H1 (cell line): ENCODE measurements around the gene CDYL. TPM values are rescaled to one million over a fixed set of nuclear protein-coding genes. Genes with fewer than 3 reads are reported as not detected.

Source experiments
- CTCF ChIA-PET: fragments of 300-600 bp; sonication (Branson Sonifier 250); formaldehyde crosslinking; loops from one replicate; lab custom pipeline; 2021; ENCODE audit not compliant: partially characterized antibody; lab: Charles Lee
- POLR2A ChIA-PET: fragments of 300-600 bp; sonication (Branson Sonifier 250); formaldehyde crosslinking; loops from one replicate; lab custom pipeline; 2021; ENCODE audit warnings: inconsistent platforms; ENCODE audit not compliant: partially characterized antibody; lab: Charles Lee
- DNase-seq, 2 experiments: peaks; one replicate each; pipeline versions ENCODE4 v3.0.0 to v3.0.0-alpha.2; 2010 to 2022; ENCODE audit warnings: low spot score in 2 of 2, low read depth in 1 of 2, mixed read lengths in 1 of 2
- FAIRE-seq: peaks from 2 replicates; lab custom pipeline; 2011; peaks lifted over from hg19 to GRCh38; lab: Jason Lieb, UNC
- H2AFZ ChIP-seq: 2 replicates; pipeline ENCODE4 v1.8.1; 2012; ENCODE audit warnings: low read length, inconsistent platforms
- H2AK5ac ChIP-seq: 2 replicates; pipeline ENCODE4 v1.6.1; 2013; ENCODE audit warnings: low read depth, low read length
- H2BK120ac ChIP-seq: replicated peaks from 2 replicates; pipeline ENCODE3; 2013; ENCODE audit warnings: low read depth, low read length, inconsistent platforms
- H2BK12ac ChIP-seq: 2 replicates; pipeline ENCODE4 v1.6.1; 2013; ENCODE audit warnings: low read depth, low read length
- H2BK15ac ChIP-seq: 2 replicates; pipeline ENCODE4 v1.6.1; 2013; ENCODE audit warnings: low read length
- H2BK20ac ChIP-seq: 2 replicates; pipeline ENCODE4 v1.6.1; 2013; ENCODE audit warnings: low read length
- H2BK5ac ChIP-seq: 2 replicates; pipeline ENCODE4 v1.6.1; 2013; ENCODE audit warnings: low read depth, low read length
- H3K14ac ChIP-seq: 2 replicates; pipeline ENCODE4 v1.6.1; 2013; ENCODE audit warnings: inconsistent platforms; ENCODE audit not compliant: insufficient read length
- H3K18ac ChIP-seq: 2 replicates; pipeline ENCODE4 v1.6.1; 2013; ENCODE audit warnings: low read length; ENCODE audit errors: extremely low read depth
- H3K23ac ChIP-seq: 2 replicates; pipeline ENCODE4 v1.6.1; 2013; ENCODE audit warnings: inconsistent platforms; ENCODE audit not compliant: insufficient read length
- H3K23me2 ChIP-seq: 2 replicates; pipeline ENCODE4 v1.6.1; 2013; ENCODE audit warnings: low read depth, low read length
- H3K27ac ChIP-seq: 2 replicates; pipeline ENCODE4 v1.6.1; 2011; ENCODE audit warnings: low read depth, low read length, inconsistent platforms
- H3K27me3 ChIP-seq, 4 experiments: replicated peaks in 1 of 4; 1 replicate in 1 of 4; 2 replicates in 3 of 4; pipeline versions ENCODE4 v1.6.1 to v1.8.1; 2011 to 2013; ENCODE audit warnings: low read length in 3 of 4, mild to moderate bottlenecking in 3 of 4, inconsistent platforms in 2 of 4, mixed read lengths in 2 of 4, moderate library complexity in 1 of 4; ENCODE audit not compliant: control insufficient read depth in 3 of 4, insufficient read depth in 3 of 4; ENCODE audit errors: extremely low read depth in 1 of 4
- H3K36me3 ChIP-seq, 4 experiments: 2 replicates each; pipeline versions ENCODE4 v1.6.1 to v1.8.1; 2011 to 2013; ENCODE audit warnings: mild to moderate bottlenecking in 4 of 4, low read length in 3 of 4, moderate library complexity in 2 of 4, control low read depth in 1 of 4, inconsistent platforms in 1 of 4; ENCODE audit not compliant: insufficient read depth in 4 of 4, control insufficient read depth in 2 of 4
- H3K4ac ChIP-seq: replicated peaks from 2 replicates; pipeline ENCODE3; 2013; ENCODE audit warnings: low read length, low read depth, mixed read lengths, inconsistent platforms; ENCODE audit not compliant: insufficient read length
- H3K4me1 ChIP-seq, 4 experiments: replicated peaks in 1 of 4; 1 replicate in 1 of 4; 2 replicates in 3 of 4; pipeline versions ENCODE4 v1.6.1 to v1.8.1; 2011 to 2013; ENCODE audit warnings: low read length in 3 of 4, inconsistent platforms in 2 of 4, mixed read lengths in 1 of 4; ENCODE audit not compliant: insufficient read depth in 4 of 4, control insufficient read depth in 3 of 4
- H3K4me2 ChIP-seq, 2 experiments: 2 replicates each; pipeline versions ENCODE4 v1.6.1 to v1.8.1; 2011 to 2013; ENCODE audit warnings: low read depth in 2 of 2, low read length in 2 of 2, control low read depth in 1 of 2, inconsistent platforms in 1 of 2, mild to moderate bottlenecking in 1 of 2; ENCODE audit not compliant: insufficient read depth in 1 of 2
- H3K4me3 ChIP-seq, 4 experiments: fragments of 200-600, 300-600 bp in 1 of 4; sonication (generic), shearing (Covaris generic), sonication (Bioruptor Twin) in 1 of 4; 2 replicates each; pipeline versions ENCODE4 v1.5.1 to v1.8.1; 2011 to 2016; ENCODE audit warnings: low read length in 4 of 4, low read depth in 3 of 4, control low read depth in 2 of 4, inconsistent platforms in 2 of 4, mild to moderate bottlenecking in 2 of 4, mixed read lengths in 1 of 4, moderate library complexity in 1 of 4; ENCODE audit not compliant: insufficient read depth in 2 of 4; ENCODE audit errors: extremely low read depth in 1 of 4
- H3K56ac ChIP-seq: replicated peaks from 2 replicates; pipeline ENCODE3; 2013; ENCODE audit warnings: low read depth, mild to moderate bottlenecking, mixed read lengths, low read length, inconsistent platforms; ENCODE audit not compliant: insufficient read length
- H3K79me1 ChIP-seq: 2 replicates; pipeline ENCODE4 v1.6.1; 2013; ENCODE audit warnings: low read depth, low read length, control low read depth
- H3K79me2 ChIP-seq, 2 experiments: 2 replicates each; pipeline versions ENCODE4 v1.6.1 to v1.8.1; 2012 to 2013; ENCODE audit warnings: low read length in 2 of 2, mild to moderate bottlenecking in 2 of 2, inconsistent platforms in 1 of 2; ENCODE audit not compliant: insufficient read depth in 2 of 2, control insufficient read depth in 1 of 2
- H3K9ac ChIP-seq, 4 experiments: replicated peaks in 1 of 4; 1 replicate in 1 of 4; 2 replicates in 3 of 4; pipeline versions ENCODE4 v1.6.1 to v1.8.1; 2011 to 2013; ENCODE audit warnings: low read depth in 3 of 4, low read length in 3 of 4, control low read depth in 2 of 4, mild to moderate bottlenecking in 2 of 4, moderate library complexity in 2 of 4, inconsistent platforms in 1 of 4; ENCODE audit errors: extremely low read depth in 1 of 4
- H3K9me3 ChIP-seq, 2 experiments: 2 replicates each; pipeline versions ENCODE4 v1.6.1 to v1.8.1; 2012 to 2013; ENCODE audit warnings: mild to moderate bottlenecking in 2 of 2, moderate library complexity in 2 of 2, control low read depth in 1 of 2, inconsistent platforms in 1 of 2, low read depth in 1 of 2, low read length in 1 of 2, mixed read lengths in 1 of 2; ENCODE audit not compliant: insufficient read depth in 2 of 2
- H4K20me1 ChIP-seq, 2 experiments: replicated peaks in 1 of 2; 2 replicates each; pipeline versions ENCODE3 to v1.8.1; 2011 to 2013; ENCODE audit warnings: inconsistent platforms in 2 of 2, low read length in 2 of 2, mild to moderate bottlenecking in 1 of 2; ENCODE audit not compliant: insufficient read depth in 2 of 2, control insufficient read depth in 1 of 2
- H4K5ac ChIP-seq: 2 replicates; pipeline ENCODE4 v1.6.1; 2013; ENCODE audit warnings: low read length, low read depth, mixed read lengths, inconsistent platforms; ENCODE audit not compliant: insufficient read length
- H4K8ac ChIP-seq: 2 replicates; pipeline ENCODE4 v1.8.0; 2013; ENCODE audit warnings: mild to moderate bottlenecking, moderate library complexity, low read length, inconsistent platforms; ENCODE audit not compliant: insufficient read depth; ENCODE audit errors: extremely low read depth
- H4K91ac ChIP-seq: replicated peaks from 2 replicates; pipeline ENCODE3; 2013; ENCODE audit warnings: low read length, mixed read lengths, inconsistent platforms; ENCODE audit not compliant: insufficient read length
- BCL11A ChIP-seq, 2 experiments: IDR thresholded peaks; one replicate each; pipeline ENCODE4 v1.6.1; 2011; ENCODE audit warnings: low read depth in 2 of 2, low read length in 2 of 2, mild to moderate bottlenecking in 2 of 2
- CHD2 ChIP-seq: IDR thresholded peaks from 2 replicates; pipeline ENCODE4 v1.6.1; 2012; ENCODE audit warnings: low read length, improper control_type of control experiment
- FOSL1 ChIP-seq: IDR thresholded peaks from 2 replicates; pipeline ENCODE4 v1.6.1; 2011; ENCODE audit warnings: mild to moderate bottlenecking, low read depth, low read length, moderate library complexity; ENCODE audit not compliant: insufficient read depth
- HDAC6 ChIP-seq: IDR thresholded peaks from one replicate; pipeline ENCODE4 v1.7.1; 2012; ENCODE audit warnings: low read depth, mild to moderate bottlenecking, inconsistent platforms, low read length, moderate library complexity
- JUN ChIP-seq: IDR thresholded peaks from 2 replicates; pipeline ENCODE4 v1.6.1; 2011; ENCODE audit warnings: low read depth, mild to moderate bottlenecking, improper control_type of control experiment, low read length
- POLR2AphosphoS5 ChIP-seq: IDR thresholded peaks from 2 replicates; pipeline ENCODE4 v1.6.1; 2011; ENCODE audit warnings: low read depth, low read length
- RBBP5 ChIP-seq: IDR thresholded peaks from 2 replicates; pipeline ENCODE4 v1.7.1; 2012; ENCODE audit warnings: low read depth, mild to moderate bottlenecking, inconsistent platforms, low read length, moderate library complexity, borderline replicate concordance
- RXRA ChIP-seq: IDR thresholded peaks from 2 replicates; pipeline ENCODE4 v1.6.1; 2011; ENCODE audit warnings: low read depth, mild to moderate bottlenecking, low read length, moderate library complexity; ENCODE audit not compliant: insufficient read depth
- SP4 ChIP-seq: IDR thresholded peaks from 2 replicates; pipeline ENCODE4 v1.6.1; 2012; ENCODE audit warnings: low read length, inconsistent platforms
- TAF1 ChIP-seq: IDR thresholded peaks from 2 replicates; pipeline ENCODE4 v1.6.1; 2011; ENCODE audit warnings: mild to moderate bottlenecking, low read depth, low read length
- TEAD4 ChIP-seq: IDR thresholded peaks from 2 replicates; pipeline ENCODE4 v1.6.1; 2012; ENCODE audit warnings: low read depth, low read length, inconsistent platforms, mixed read lengths
- WGBS, 2 experiments: shearing (Covaris generic) in 1 of 2; methylation state at CpG; one replicate each; pipeline versions ENCODE4 v1.1.6 to v1.1.7; 2013 to 2015; ENCODE audit warnings: low lambda C conversion rate in 2 of 2, mixed read lengths in 2 of 2, inconsistent platforms in 1 of 2, low coverage in 1 of 2, missing lambda C conversion rate in 1 of 2; ENCODE audit not compliant: insufficient replicate concordance in 2 of 2, insufficient coverage in 1 of 2, insufficient read length in 1 of 2; ENCODE audit errors: extremely low coverage in 1 of 2, missing lambda C conversion rate in 1 of 2; 5-methylcytosine and 5-hydroxymethylcytosine counted together
- polyA plus RNA-seq, 7 experiments: library from polyadenylated mRNA; depleted of rRNA in 3 of 7; stranded (reverse) in 5 of 7; unstranded in 2 of 7; fragments of >200 nt in 5 of 7; fragments of 200-250 nt in 2 of 7; gene quantifications; 1 replicate in 5 of 7; 2 replicates in 1 of 7; 4 replicates in 1 of 7; pipeline versions ENCODE4 v1.2.1 to v1.2.3, GENCODE V29; 2011 to 2013; ENCODE audit warnings: missing spikeins in 2 of 7, mixed read lengths in 2 of 7
- total RNA-seq: library from RNA; stranded (reverse); fragmentation: NEBNext Ultra II Directional; extraction: Animal tissue kit (Norgen Biotek cat#: 25700); gene quantifications from 2 replicates; pipeline ENCODE4 v1.2.1, GENCODE V29; 2021
- TF ChIP-seq, protein P1 (sequence below): IDR thresholded peaks from 2 replicates; pipeline ENCODE4 v1.6.1; 2011; ENCODE audit warnings: low read length, improper control_type of control experiment

CDYL gene
- total and polyA plus RNA-seq, 2 of the 8 experiments (the other 6 are each of a cell fraction or from before 2014, with no cell fraction given): 56.4 to 119 TPM

DNA sequence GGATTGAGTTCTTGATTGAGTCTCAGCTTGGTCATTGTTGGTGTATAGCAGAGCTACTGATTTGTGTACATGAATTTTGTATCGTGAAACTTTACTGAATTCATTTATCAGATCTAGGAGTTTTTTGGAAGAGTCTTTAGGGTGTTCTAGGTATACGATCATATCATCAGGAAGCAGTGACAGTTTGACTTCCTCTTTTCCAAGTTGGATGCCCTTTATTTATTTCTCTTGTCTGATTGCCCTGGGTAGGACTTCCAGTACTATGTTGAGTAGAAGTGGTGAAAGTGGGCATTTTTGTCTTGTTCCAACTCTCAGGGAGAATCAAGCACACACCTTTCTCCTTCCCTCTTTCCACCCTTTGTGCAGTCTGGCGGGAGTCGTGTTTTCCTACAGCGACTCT lies 201.3 kb downstream of the CDYL start:
- Histone ChIP-seq H4K20me1 (no peaks in the 10 kb centered on the region), H2AFZ (no peak overlapping the region), H3K36me3 (no peaks in the 10 kb centered on the region), H4K91ac (no peak overlapping the region), H2BK120ac (no peak overlapping the region), H3K9ac (no peak overlapping the region), H3K18ac (no peak overlapping the region), H3K23ac (no peak overlapping the region), H2BK12ac (no peak overlapping the region), H3K9me3 (peaks cover 4% of the 10 kb centered on the region in 2 experiments; a peak in 1 of 4 replicates), H2BK5ac (no peak overlapping the region), H2BK20ac (no peak overlapping the region), H4K5ac (no peak overlapping the region), H3K4me3 (no peak overlapping the region), H3K4me1 (peaks cover 4 to 8% (median 6%) of the 10 kb centered on the region in 4 experiments), H2AK5ac (no peak overlapping the region), H4K8ac (no peak overlapping the region), H3K27me3 (no peaks in the 10 kb centered on the region), H3K14ac (no peak overlapping the region), H3K27ac (no peak overlapping the region), H3K79me1 (no peaks in the 10 kb centered on the region), H3K23me2 (no peaks in the 10 kb centered on the region), H2BK15ac (no peak overlapping the region), H3K79me2 (no peaks in the 10 kb centered on the region), H3K4me2 (no peak overlapping the region), H3K56ac (no peak overlapping the region), H3K4ac (no peak overlapping the region)
- ChIA-PET CTCF (no interaction called here), POLR2A (no interaction called here)
- FAIRE-seq (no peak), DNase-seq (no peak)
- 82% methylated on average over 5 of the region's 5 CpGs; no CpG with 5 or more reads in 1 of the 2 experiments for WGBS, 2 experiments
- TF ChIP-seq RBBP5 (no peak), TEAD4 (no peak), HDAC6 (no peak), CHD2 (no peak), POLR2AphosphoS5 (no peak), TAF1 (no peak), BCL11A (IDR thresholded peaks at IDR 0.05; ENCODE audit: low read depth in 2 of 2, low read length in 2 of 2) (no peak), SP4 (no peak), RXRA (no peak), FOSL1 (no peak), JUN (no peak)
- TF ChIP-seq, protein P1, sequence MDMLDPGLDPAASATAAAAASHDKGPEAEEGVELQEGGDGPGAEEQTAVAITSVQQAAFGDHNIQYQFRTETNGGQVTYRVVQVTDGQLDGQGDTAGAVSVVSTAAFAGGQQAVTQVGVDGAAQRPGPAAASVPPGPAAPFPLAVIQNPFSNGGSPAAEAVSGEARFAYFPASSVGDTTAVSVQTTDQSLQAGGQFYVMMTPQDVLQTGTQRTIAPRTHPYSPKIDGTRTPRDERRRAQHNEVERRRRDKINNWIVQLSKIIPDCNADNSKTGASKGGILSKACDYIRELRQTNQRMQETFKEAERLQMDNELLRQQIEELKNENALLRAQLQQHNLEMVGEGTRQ: no peak
